Measurements from ENCODE around the gene ADGRV1.

ADGRV1 gene

DNA sequence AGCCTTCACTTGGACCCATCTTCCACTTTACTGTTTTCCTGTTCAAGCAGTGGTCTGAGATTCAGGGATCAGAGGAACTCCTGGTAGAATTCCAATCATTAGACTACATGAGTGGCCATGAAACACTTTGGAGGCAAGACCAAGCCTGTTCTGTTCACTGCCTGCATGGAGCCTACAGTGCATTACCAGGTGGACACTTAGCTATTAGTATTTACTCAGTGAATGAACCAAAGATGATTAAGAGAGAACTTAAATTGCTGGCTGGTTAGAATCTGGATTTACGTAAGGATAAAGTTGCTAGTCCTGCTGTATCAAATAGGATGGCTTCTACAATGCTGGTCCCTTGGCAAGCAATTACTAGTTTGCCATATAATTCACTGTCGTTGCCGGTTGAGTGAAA is 579.0 kb downstream of the ADGRV1 start:
- H3K79me2 ChIP-seq (ENCODE audit: insufficient read depth, low read length) = no peaks in the 10 kb centered on the region
- no peaks in the 10 kb centered on the region for H3K4me1 ChIP-seq (ENCODE audit: insufficient read depth, low read length, poor library complexity, severe bottlenecking)
- H3F3A ChIP-seq (ENCODE audit: low read depth) = no peaks in the 10 kb centered on the region
- H3K4me2 ChIP-seq (ENCODE audit: low read depth, low read length, poor library complexity, severe bottlenecking) = no peak overlapping the region
- H3K9me2 ChIP-seq (replicated peaks; ENCODE audit: low read depth, low read length) = no peaks in the 10 kb centered on the region
- no peaks in the 10 kb centered on the region for H4K20me1 ChIP-seq (ENCODE audit: insufficient read depth, low read length, poor library complexity, severe bottlenecking)
- no peak overlapping the region for H3K4me3 ChIP-seq (ENCODE audit: low read length, poor library complexity, severe bottlenecking)
- no peaks in the 10 kb centered on the region for H3K9me3 ChIP-seq (ENCODE audit: insufficient read depth, low read depth, low read length)
- no peaks in the 10 kb centered on the region for H3K36me3 ChIP-seq (ENCODE audit: insufficient read depth, low read length)
- H2AFZ ChIP-seq (ENCODE audit: low read length) = no peak overlapping the region
- no peak overlapping the region for H3K9ac ChIP-seq (ENCODE audit: low read depth, low read length, poor library complexity, severe bottlenecking)
- no peaks in the 10 kb centered on the region for H3K27me3 ChIP-seq (ENCODE audit: insufficient read depth, low read length, poor library complexity, severe bottlenecking)
- TF ChIP-seq EZH2phosphoT487 (IDR thresholded peaks at IDR 0.05; ENCODE audit: borderline replicate concordance) = no peak
- TF ChIP-seq, protein P1, sequence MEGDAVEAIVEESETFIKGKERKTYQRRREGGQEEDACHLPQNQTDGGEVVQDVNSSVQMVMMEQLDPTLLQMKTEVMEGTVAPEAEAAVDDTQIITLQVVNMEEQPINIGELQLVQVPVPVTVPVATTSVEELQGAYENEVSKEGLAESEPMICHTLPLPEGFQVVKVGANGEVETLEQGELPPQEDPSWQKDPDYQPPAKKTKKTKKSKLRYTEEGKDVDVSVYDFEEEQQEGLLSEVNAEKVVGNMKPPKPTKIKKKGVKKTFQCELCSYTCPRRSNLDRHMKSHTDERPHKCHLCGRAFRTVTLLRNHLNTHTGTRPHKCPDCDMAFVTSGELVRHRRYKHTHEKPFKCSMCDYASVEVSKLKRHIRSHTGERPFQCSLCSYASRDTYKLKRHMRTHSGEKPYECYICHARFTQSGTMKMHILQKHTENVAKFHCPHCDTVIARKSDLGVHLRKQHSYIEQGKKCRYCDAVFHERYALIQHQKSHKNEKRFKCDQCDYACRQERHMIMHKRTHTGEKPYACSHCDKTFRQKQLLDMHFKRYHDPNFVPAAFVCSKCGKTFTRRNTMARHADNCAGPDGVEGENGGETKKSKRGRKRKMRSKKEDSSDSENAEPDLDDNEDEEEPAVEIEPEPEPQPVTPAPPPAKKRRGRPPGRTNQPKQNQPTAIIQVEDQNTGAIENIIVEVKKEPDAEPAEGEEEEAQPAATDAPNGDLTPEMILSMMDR (conservative IDR thresholded peaks at IDR 0.05; ENCODE audit: low read length) = no peak

DNA sequence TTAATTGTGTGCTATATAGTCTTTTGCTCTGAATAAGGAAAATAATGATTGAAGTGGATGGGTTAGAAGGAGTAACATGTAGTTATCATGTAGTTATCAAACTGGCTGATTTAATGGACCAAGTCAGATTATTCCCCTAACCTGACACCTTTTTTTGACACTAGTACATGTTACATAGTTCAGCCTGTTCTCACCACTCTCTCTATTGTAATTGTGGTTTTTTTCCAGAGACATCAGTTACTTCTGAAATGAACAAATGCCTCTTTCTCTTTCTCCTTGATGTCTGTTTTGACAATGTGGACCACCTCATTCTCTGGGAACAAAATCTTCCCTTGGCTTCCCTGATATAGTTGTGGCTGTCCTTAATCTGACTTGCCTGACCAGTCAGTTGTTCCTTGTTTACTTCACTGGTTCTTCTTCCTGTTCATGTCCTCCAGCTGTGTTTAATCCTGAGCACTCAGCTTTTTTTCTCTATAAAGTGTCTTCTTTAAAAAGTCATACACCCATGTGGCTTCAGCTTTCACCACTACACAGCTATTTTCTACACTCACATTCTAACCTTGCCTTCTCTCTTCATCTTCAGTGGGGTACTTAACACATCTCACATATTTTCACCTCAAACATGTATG is 581.1 kb downstream of the ADGRV1 start:
- H3K4me1 ChIP-seq (ENCODE audit: insufficient read depth, low read length, poor library complexity, severe bottlenecking) = no peaks in the 10 kb centered on the region
- H3F3A ChIP-seq (ENCODE audit: low read depth) = no peaks in the 10 kb centered on the region
- no peaks in the 10 kb centered on the region for H3K9me3 ChIP-seq (ENCODE audit: insufficient read depth, low read depth, low read length)
- TF ChIP-seq, protein P1 (conservative IDR thresholded peaks at IDR 0.05; ENCODE audit: low read length) = no peak
- TF ChIP-seq EZH2phosphoT487 (IDR thresholded peaks at IDR 0.05; ENCODE audit: borderline replicate concordance) = no peak
- no peak overlapping the region for H3K4me2 ChIP-seq (ENCODE audit: low read depth, low read length, poor library complexity, severe bottlenecking)
- H3K79me2 ChIP-seq (ENCODE audit: insufficient read depth, low read length) = no peaks in the 10 kb centered on the region
- H4K20me1 ChIP-seq (ENCODE audit: insufficient read depth, low read length, poor library complexity, severe bottlenecking) = no peaks in the 10 kb centered on the region
- no peak overlapping the region for H3K9ac ChIP-seq (ENCODE audit: low read depth, low read length, poor library complexity, severe bottlenecking)
- H3K36me3 ChIP-seq (ENCODE audit: insufficient read depth, low read length) = no peaks in the 10 kb centered on the region
- no peaks in the 10 kb centered on the region for H3K27me3 ChIP-seq (ENCODE audit: insufficient read depth, low read length, poor library complexity, severe bottlenecking)
- no peaks in the 10 kb centered on the region for H3K9me2 ChIP-seq (replicated peaks; ENCODE audit: low read depth, low read length)
- no peak overlapping the region for H2AFZ ChIP-seq (ENCODE audit: low read length)
- H3K4me3 ChIP-seq (ENCODE audit: low read length, poor library complexity, severe bottlenecking) = no peak overlapping the region

DNA sequence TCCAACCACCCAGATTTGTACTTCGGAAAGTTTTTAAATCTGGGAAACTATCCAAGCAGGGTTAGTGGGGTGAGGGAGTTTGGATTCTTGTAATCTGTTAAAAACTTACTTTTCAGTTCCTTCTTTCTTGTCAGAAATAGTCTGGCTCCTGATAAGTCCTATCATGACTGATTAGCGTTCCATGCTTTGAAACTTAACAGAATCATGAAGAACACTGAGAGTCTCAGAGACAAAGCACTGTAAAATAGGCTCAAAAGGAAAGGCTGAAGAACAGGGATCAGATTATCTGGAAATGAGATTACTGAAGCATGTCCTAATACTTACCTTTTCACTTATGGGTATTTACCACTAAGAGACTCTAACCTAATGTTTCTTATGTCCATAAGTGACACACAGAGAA is 582.1 kb downstream of the ADGRV1 start:
- no peaks in the 10 kb centered on the region for H3K79me2 ChIP-seq (ENCODE audit: insufficient read depth, low read length)
- no peaks in the 10 kb centered on the region for H3F3A ChIP-seq (ENCODE audit: low read depth)
- H3K4me2 ChIP-seq (ENCODE audit: low read depth, low read length, poor library complexity, severe bottlenecking) = no peak overlapping the region
- H3K4me3 ChIP-seq (ENCODE audit: low read length, poor library complexity, severe bottlenecking) = no peak overlapping the region
- no peak for TF ChIP-seq EZH2phosphoT487 (IDR thresholded peaks at IDR 0.05; ENCODE audit: borderline replicate concordance)
- TF ChIP-seq, protein P1 (conservative IDR thresholded peaks at IDR 0.05; ENCODE audit: low read length) = no peak
- H3K36me3 ChIP-seq (ENCODE audit: insufficient read depth, low read length) = no peaks in the 10 kb centered on the region
- no peaks in the 10 kb centered on the region for H3K9me2 ChIP-seq (replicated peaks; ENCODE audit: low read depth, low read length)
- H3K27me3 ChIP-seq (ENCODE audit: insufficient read depth, low read length, poor library complexity, severe bottlenecking) = no peaks in the 10 kb centered on the region
- no peaks in the 10 kb centered on the region for H4K20me1 ChIP-seq (ENCODE audit: insufficient read depth, low read length, poor library complexity, severe bottlenecking)
- no peaks in the 10 kb centered on the region for H3K9me3 ChIP-seq (ENCODE audit: insufficient read depth, low read depth, low read length)
- no peak overlapping the region for H3K9ac ChIP-seq (ENCODE audit: low read depth, low read length, poor library complexity, severe bottlenecking)
- no peaks in the 10 kb centered on the region for H3K4me1 ChIP-seq (ENCODE audit: insufficient read depth, low read length, poor library complexity, severe bottlenecking)
- H2AFZ ChIP-seq (ENCODE audit: low read length) = no peak overlapping the region

Measured in Loucy (cell line).